Measurements from ENCODE around the gene PIPOX. TPM values are rescaled to one million over a fixed set of nuclear protein-coding genes. Genes with fewer than 3 reads are reported as not detected.
A peak's percentile ranks its signal among the peaks of the same experiment; 100 is the strongest.

Gene PIPOX
- total RNA-seq, 2 donors from 2014 or later = 1.8 to 5.9 TPM

GRCh38 chr17:29041571-29041970 is 1.4 kb upstream of the PIPOX start:
- Histone ChIP-seq H3K4me3 (ENCODE audit: low read length) (no peak overlapping the region), H3K9ac (ENCODE audit: extremely low read depth, low read length, poor library complexity, severe bottlenecking) (no peak overlapping the region), H3K9me3 (ENCODE audit: control insufficient read depth, low read length) (no peaks in the 10 kb centered on the region), H3K4me1 (ENCODE audit: control insufficient read depth, insufficient read depth, low read length) (peaks cover 26% of the 10 kb centered on the region), H3K27me3 (ENCODE audit: control insufficient read depth, insufficient read depth, low read length, poor library complexity, severe bottlenecking) (no peaks in the 10 kb centered on the region), H3K36me3 (ENCODE audit: control insufficient read depth, insufficient read depth, low read length) (no peaks in the 10 kb centered on the region), H3K27ac (ENCODE audit: low read depth, low read length) (peak overlapping the region; percentile 95)
- no peak overlapping the region for H3K27ac Mint-ChIP-seq
- H3K27me3 Mint-ChIP-seq (ENCODE audit: insufficient read depth) = no peaks in the 10 kb centered on the region
- TF ChIP-seq CTCF (conservative IDR thresholded peaks at IDR 0.05) = no peak
- DNase-seq = no peak
- H3K36me3 Mint-ChIP-seq (ENCODE audit: low read depth) = no peaks in the 10 kb centered on the region
- 96 to 98% methylated on average over 6 of the region's 6 CpGs for WGBS, 2 experiments (ENCODE audit: insufficient coverage in 1 of 2, insufficient read length in 1 of 2)
- H3K9me3 Mint-ChIP-seq = no peaks in the 10 kb centered on the region
- no peak overlapping the region for H3K4me3 Mint-ChIP-seq
- peaks cover 38% of the 10 kb centered on the region for H3K4me1 Mint-ChIP-seq

DNA sequence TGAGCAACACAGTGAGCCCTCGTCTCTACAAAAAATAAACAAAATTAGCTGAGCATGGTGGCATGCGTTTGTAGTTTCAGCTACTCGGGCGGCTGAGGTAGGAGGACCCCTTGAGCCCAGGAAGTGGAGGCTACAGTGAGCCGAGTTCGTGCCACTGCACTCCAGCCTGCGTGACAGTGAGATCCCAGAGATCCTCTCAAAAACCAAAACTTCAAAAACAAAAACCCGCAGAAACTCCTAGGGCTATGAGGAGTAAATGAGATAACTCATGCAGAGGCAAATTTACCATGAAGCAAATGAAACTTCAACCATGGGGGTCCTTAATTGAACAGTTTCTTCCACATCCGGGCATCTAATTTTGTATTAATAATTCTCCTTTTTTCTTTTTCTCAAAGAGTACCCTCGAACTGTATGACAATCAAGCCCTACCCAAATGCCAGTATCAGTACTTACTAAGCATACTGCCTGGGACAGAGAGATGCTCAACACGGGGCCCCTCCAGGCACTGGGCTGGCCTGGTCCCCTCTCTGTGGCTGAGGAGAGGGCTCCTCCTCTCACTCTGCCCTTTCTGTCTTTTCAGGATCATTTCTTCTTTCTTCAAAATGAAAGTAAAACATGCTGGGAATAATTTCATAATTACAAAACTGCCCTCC is 789 bp upstream of the PIPOX start:
- peak overlapping the region; percentile 95 for H3K27ac ChIP-seq (ENCODE audit: low read depth, low read length)
- TF ChIP-seq CTCF (conservative IDR thresholded peaks at IDR 0.05) = no peak
- no peaks in the 10 kb centered on the region for H3K9me3 Mint-ChIP-seq
- no peaks in the 10 kb centered on the region for H3K27me3 ChIP-seq (ENCODE audit: control insufficient read depth, insufficient read depth, low read length, poor library complexity, severe bottlenecking)
- peak overlapping the region; percentile 80 for H3K27ac Mint-ChIP-seq
- H3K4me3 ChIP-seq (ENCODE audit: low read length) = no peak overlapping the region
- no peak for DNase-seq
- no peaks in the 10 kb centered on the region for H3K27me3 Mint-ChIP-seq (ENCODE audit: insufficient read depth)
- peaks cover 39% of the 10 kb centered on the region for H3K4me1 Mint-ChIP-seq
- no peaks in the 10 kb centered on the region for H3K9me3 ChIP-seq (ENCODE audit: control insufficient read depth, low read length)
- no peak overlapping the region for H3K4me3 Mint-ChIP-seq
- H3K4me1 ChIP-seq (ENCODE audit: control insufficient read depth, insufficient read depth, low read length) = peaks cover 26% of the 10 kb centered on the region
- H3K36me3 ChIP-seq (ENCODE audit: control insufficient read depth, insufficient read depth, low read length) = no peaks in the 10 kb centered on the region
- 52 to 83% methylated on average over 4 to 11 of the region's 11 CpGs for WGBS, 2 experiments (ENCODE audit: insufficient coverage in 1 of 2, insufficient read length in 1 of 2)
- H3K9ac ChIP-seq (ENCODE audit: extremely low read depth, low read length, poor library complexity, severe bottlenecking) = no peak overlapping the region
- H3K36me3 Mint-ChIP-seq (ENCODE audit: low read depth) = no peaks in the 10 kb centered on the region

- no peak overlapping the region for H3K27ac Mint-ChIP-seq
- no peak for DNase-seq
These were observed 701 bp downstream of the PIPOX start for GRCh38 chr17:29043539-29044145.

More at GRCh38 chr17:29043539-29044145, 701 bp downstream of the PIPOX start:
- H3K27ac ChIP-seq (ENCODE audit: low read depth, low read length) = peak overlapping the region; percentile 95
- Mint-ChIP-seq H3K4me1 (peaks cover 43% of the 10 kb centered on the region), H3K9me3 (no peaks in the 10 kb centered on the region), H3K4me3 (no peak overlapping the region), H3K36me3 (ENCODE audit: low read depth) (no peaks in the 10 kb centered on the region), H3K27me3 (ENCODE audit: insufficient read depth) (no peaks in the 10 kb centered on the region)
- H3K4me1 ChIP-seq (ENCODE audit: control insufficient read depth, insufficient read depth, low read length) = peaks cover 18% of the 10 kb centered on the region
- TF ChIP-seq CTCF (conservative IDR thresholded peaks at IDR 0.05) = no peak
- no peaks in the 10 kb centered on the region for H3K36me3 ChIP-seq (ENCODE audit: control insufficient read depth, insufficient read depth, low read length)
- no peaks in the 10 kb centered on the region for H3K27me3 ChIP-seq (ENCODE audit: control insufficient read depth, insufficient read depth, low read length, poor library complexity, severe bottlenecking)
- no peak overlapping the region for H3K4me3 ChIP-seq (ENCODE audit: low read length)
- no peaks in the 10 kb centered on the region for H3K9me3 ChIP-seq (ENCODE audit: control insufficient read depth, low read length)
- H3K9ac ChIP-seq (ENCODE audit: extremely low read depth, low read length, poor library complexity, severe bottlenecking) = no peak overlapping the region
- WGBS, 2 experiments (ENCODE audit: insufficient coverage in 1 of 2, insufficient read length in 1 of 2) = 83 to 91% methylated on average over 1 to 3 of the region's 3 CpGs

Measured in endodermal cell (in vitro differentiated cells).